HEK293 (cell line): Measurements from ENCODE around the gene SKAP1.

Source experiments
- FEZF1 ChIP-seq: fragments of 450-650 bp; formaldehyde crosslinking; IDR thresholded peaks from 2 replicates; pipeline ENCODE4 v1.5.1; 2016; ENCODE audit warnings: missing biosample characterization, missing genetic modification characterization
- KLF10 ChIP-seq: fragments of 450-650 bp; IDR thresholded peaks from 2 replicates; pipeline ENCODE4 v1.5.1; 2018; ENCODE audit warnings: missing biosample characterization, mild to moderate bottlenecking, missing genetic modification characterization
- PRDM4 ChIP-seq: fragments of 450-650 bp; formaldehyde crosslinking; IDR thresholded peaks from 2 replicates; pipeline ENCODE4 v1.5.1; 2017; ENCODE audit warnings: missing biosample characterization, missing genetic modification characterization
- PRDM6 ChIP-seq: fragments of 450-650 bp; formaldehyde crosslinking; IDR thresholded peaks from 2 replicates; pipeline ENCODE4 v1.5.1; 2017; ENCODE audit warnings: missing biosample characterization, missing genetic modification characterization
- REST ChIP-seq: fragments of 450-650 bp; formaldehyde crosslinking; IDR thresholded peaks from 2 replicates; pipeline ENCODE4 v1.5.1; 2016; ENCODE audit warnings: missing biosample characterization, missing genetic modification characterization
- ZBTB17 ChIP-seq: fragments of 450-650 bp; formaldehyde crosslinking; IDR thresholded peaks from 2 replicates; pipeline ENCODE4 v1.5.1; 2016; ENCODE audit warnings: missing biosample characterization, missing genetic modification characterization
- ZBTB21 ChIP-seq: fragments of 450-650 bp; formaldehyde crosslinking; IDR thresholded peaks from 2 replicates; pipeline ENCODE4 v1.5.1; 2017; ENCODE audit warnings: missing biosample characterization, missing genetic modification characterization
- ZEB2 ChIP-seq: fragments of 450-650 bp; formaldehyde crosslinking; IDR thresholded peaks from 2 replicates; pipeline ENCODE4 v1.5.1; 2016; ENCODE audit warnings: missing biosample characterization, missing genetic modification characterization
- ZFHX2 ChIP-seq: fragments of 450-650 bp; formaldehyde crosslinking; conservative IDR thresholded peaks from 2 replicates; pipeline ENCODE4 v1.5.1; 2016; ENCODE audit warnings: missing biosample characterization, missing genetic modification characterization
- ZFP3 ChIP-seq: fragments of 450-650 bp; formaldehyde crosslinking; IDR thresholded peaks from 2 replicates; pipeline ENCODE4 v1.5.1; 2016; ENCODE audit warnings: low read depth, missing biosample characterization, missing genetic modification characterization
- ZNF169 ChIP-seq: fragments of 450-650 bp; formaldehyde crosslinking; IDR thresholded peaks from 2 replicates; pipeline ENCODE4 v1.5.1; 2016; ENCODE audit warnings: missing biosample characterization, missing genetic modification characterization
- ZNF19 ChIP-seq: fragments of 450-650 bp; formaldehyde crosslinking; IDR thresholded peaks from 2 replicates; pipeline ENCODE4; 2016; ENCODE audit warnings: missing biosample characterization, missing genetic modification characterization, low read depth
- ZNF24 ChIP-seq: fragments of 450-650 bp; formaldehyde crosslinking; IDR thresholded peaks from 2 replicates; pipeline ENCODE4 v1.5.1; 2016; ENCODE audit warnings: missing biosample characterization, missing genetic modification characterization
- ZNF280D ChIP-seq: fragments of 450-650 bp; formaldehyde crosslinking; IDR thresholded peaks from 2 replicates; pipeline ENCODE4 v1.5.1; 2016; ENCODE audit warnings: missing biosample characterization, missing genetic modification characterization
- ZNF37A ChIP-seq: fragments of 450-650 bp; IDR thresholded peaks from 2 replicates; pipeline ENCODE4 v1.5.1; 2018; ENCODE audit warnings: missing biosample characterization, missing genetic modification characterization
- ZNF404 ChIP-seq: fragments of 450-650 bp; formaldehyde crosslinking; IDR thresholded peaks from 2 replicates; pipeline ENCODE4 v1.5.1; 2017; ENCODE audit warnings: missing biosample characterization, missing genetic modification characterization
- ZNF433 ChIP-seq: fragments of 450-650 bp; formaldehyde crosslinking; IDR thresholded peaks from 2 replicates; pipeline ENCODE4 v1.5.1; 2016; ENCODE audit warnings: missing biosample characterization, missing genetic modification characterization, low read depth
- ZNF48 ChIP-seq: fragments of 450-650 bp; formaldehyde crosslinking; IDR thresholded peaks from 2 replicates; pipeline ENCODE4 v1.5.1; 2016; ENCODE audit warnings: missing biosample characterization, missing genetic modification characterization
- ZNF510 ChIP-seq: fragments of 450-650 bp; formaldehyde crosslinking; IDR thresholded peaks from 2 replicates; pipeline ENCODE4 v1.5.1; 2018; ENCODE audit warnings: mild to moderate bottlenecking, missing genetic modification characterization, missing biosample characterization; ENCODE audit not compliant: insufficient replicate concordance
- ZNF514 ChIP-seq: fragments of 450-650 bp; formaldehyde crosslinking; IDR thresholded peaks from 2 replicates; pipeline ENCODE4 v1.5.1; 2016; ENCODE audit warnings: missing biosample characterization, missing genetic modification characterization
- ZNF548 ChIP-seq: fragments of 450-650 bp; formaldehyde crosslinking; IDR thresholded peaks from 2 replicates; pipeline ENCODE4 v1.5.1; 2016; ENCODE audit warnings: missing biosample characterization, missing genetic modification characterization
- ZNF621 ChIP-seq: fragments of 450-650 bp; formaldehyde crosslinking; IDR thresholded peaks from 2 replicates; pipeline ENCODE4 v1.5.1; 2017; ENCODE audit warnings: missing biosample characterization, missing genetic modification characterization
- ZNF623 ChIP-seq: fragments of 450-650 bp; formaldehyde crosslinking; IDR thresholded peaks from 2 replicates; pipeline ENCODE4 v1.5.1; 2016; ENCODE audit warnings: missing biosample characterization, missing genetic modification characterization
- ZNF624 ChIP-seq: fragments of 450-650 bp; formaldehyde crosslinking; IDR thresholded peaks from 2 replicates; pipeline ENCODE4 v1.5.1; 2017; ENCODE audit warnings: missing biosample characterization, missing genetic modification characterization
- ZNF660 ChIP-seq: fragments of 450-650 bp; IDR thresholded peaks from 2 replicates; pipeline ENCODE4 v1.5.1; 2018; ENCODE audit warnings: missing biosample characterization, mild to moderate bottlenecking, missing genetic modification characterization
- ZNF843 ChIP-seq: fragments of 450-650 bp; formaldehyde crosslinking; IDR thresholded peaks from 2 replicates; pipeline ENCODE4 v1.5.1; 2016; ENCODE audit warnings: missing biosample characterization, missing genetic modification characterization
- ZSCAN30 ChIP-seq: fragments of 450-650 bp; IDR thresholded peaks from 2 replicates; pipeline ENCODE4 v1.5.1; 2018; ENCODE audit warnings: missing biosample characterization, mild to moderate bottlenecking, missing genetic modification characterization, moderate library complexity
- ZXDB ChIP-seq: fragments of 450-650 bp; formaldehyde crosslinking; IDR thresholded peaks from 2 replicates; pipeline ENCODE4 v1.5.1; 2016; ENCODE audit warnings: missing biosample characterization, missing genetic modification characterization
- TF ChIP-seq, protein P1 (sequence below): fragments of 450-650 bp; formaldehyde crosslinking; IDR thresholded peaks from 2 replicates; pipeline ENCODE4 v1.5.1; 2017; ENCODE audit warnings: missing biosample characterization, mild to moderate bottlenecking, missing genetic modification characterization, moderate library complexity

The SKAP1 gene

DNA sequence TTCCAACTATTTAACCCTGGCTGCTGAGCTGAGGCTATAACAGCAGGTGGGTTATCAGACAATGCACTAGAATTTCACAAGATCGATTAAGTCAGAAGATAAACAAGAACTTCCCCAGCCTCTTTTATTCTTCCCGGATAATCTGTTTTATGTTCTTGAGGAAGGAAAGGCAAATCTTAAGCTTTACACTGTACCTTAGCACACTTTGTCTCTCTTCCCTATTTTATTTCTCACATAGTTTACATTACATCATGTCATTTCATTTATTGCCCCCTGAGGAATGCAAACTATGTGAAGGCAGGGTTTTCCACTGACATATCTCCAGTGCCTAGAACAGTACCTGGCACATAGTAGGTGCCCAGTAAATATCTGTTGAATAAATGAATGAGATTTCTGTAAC lies 139.6 kb downstream of the SKAP1 start (continued):
- 0 out of 2 replicates have a peak, but pooled peaks have one; percentile 34 for TF ChIP-seq ZBTB17 (tag by site-specific recombination)
- no peak for TF ChIP-seq KLF10 (tag by site-specific recombination)
- TF ChIP-seq REST: no peak
- TF ChIP-seq ZNF621 (tag by site-specific recombination): no peak
- no peak for TF ChIP-seq ZNF48
- TF ChIP-seq ZNF624 (tag by site-specific recombination): no peak
- no peak for TF ChIP-seq ZNF280D (tag by site-specific recombination)
- TF ChIP-seq ZNF510: no peak
- peak; percentile 34; the same call in 1 of the 2 replicates for TF ChIP-seq ZXDB (tag by site-specific recombination)
- no peak for TF ChIP-seq ZNF169
- peak; percentile 78; the same call in 1 of the 2 replicates for TF ChIP-seq ZNF660 (tag by site-specific recombination)
- TF ChIP-seq ZNF843: 0 out of 2 replicates have a peak, but pooled peaks have one; percentile 16
- TF ChIP-seq ZFHX2 (tag by site-specific recombination): no peak
- TF ChIP-seq PRDM6: peak; percentile 84
- TF ChIP-seq ZNF19: no peak
- no peak for TF ChIP-seq ZFP3 (tag by site-specific recombination)
- peak; percentile 29; the same call in 1 of the 2 replicates for TF ChIP-seq ZSCAN30
- TF ChIP-seq ZNF24: no peak; the same call in 1 of the 2 replicates
- TF ChIP-seq ZNF433 (tag by site-specific recombination): no peak
- TF ChIP-seq, protein P1, sequence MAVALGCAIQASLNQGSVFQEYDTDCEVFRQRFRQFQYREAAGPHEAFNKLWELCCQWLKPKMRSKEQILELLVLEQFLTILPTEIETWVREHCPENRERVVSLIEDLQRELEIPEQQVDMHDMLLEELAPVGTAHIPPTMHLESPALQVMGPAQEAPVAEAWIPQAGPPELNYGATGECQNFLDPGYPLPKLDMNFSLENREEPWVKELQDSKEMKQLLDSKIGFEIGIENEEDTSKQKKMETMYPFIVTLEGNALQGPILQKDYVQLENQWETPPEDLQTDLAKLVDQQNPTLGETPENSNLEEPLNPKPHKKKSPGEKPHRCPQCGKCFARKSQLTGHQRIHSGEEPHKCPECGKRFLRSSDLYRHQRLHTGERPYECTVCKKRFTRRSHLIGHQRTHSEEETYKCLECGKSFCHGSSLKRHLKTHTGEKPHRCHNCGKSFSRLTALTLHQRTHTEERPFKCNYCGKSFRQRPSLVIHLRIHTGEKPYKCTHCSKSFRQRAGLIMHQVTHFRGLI: no peak
- no peak for TF ChIP-seq ZNF623 (tag by site-specific recombination)
- no peak for TF ChIP-seq ZNF404
- TF ChIP-seq ZEB2 (tag by site-specific recombination): peak; percentile 43; the same call in 1 of the 2 replicates
- no peak for TF ChIP-seq ZNF37A (tag by site-specific recombination)
- no peak for TF ChIP-seq ZBTB21 (tag by site-specific recombination)
- no peak for TF ChIP-seq ZNF548 (tag by site-specific recombination)
- 0 out of 2 replicates have a peak, but pooled peaks have one; percentile 14 for TF ChIP-seq PRDM4 (tag by site-specific recombination)
- no peak for TF ChIP-seq ZNF514 (tag by site-specific recombination)
- TF ChIP-seq FEZF1 (tag by site-specific recombination): 0 out of 2 replicates have a peak, but pooled peaks have one; percentile 27
